Prostate gland (tissue), 2 donors: Measurements from ENCODE around the gene PIK3R6.

Source experiments
- CTCF ChIP-seq, 4 experiments: fragments of 200-600 bp in 2 of 4; fragments of 450-650 bp in 2 of 4; sonication (generic) in 2 of 4; IDR thresholded peaks; 1 replicate in 3 of 4; 2 replicates in 1 of 4; pipeline ENCODE4 v1.5.1; 2016 to 2019; ENCODE audit warnings: antibody characterized with exemption in 4 of 4, mild to moderate bottlenecking in 2 of 4, moderate library complexity in 2 of 4
- POLR2A ChIP-seq: fragments of 450-650 bp; IDR thresholded peaks from one replicate; pipeline ENCODE4 v1.6.1; 2016; ENCODE audit warnings: antibody characterized with exemption, mild to moderate bottlenecking
- POLR2AphosphoS5 ChIP-seq: sonication (generic); formaldehyde crosslinking; IDR thresholded peaks from one replicate; pipeline ENCODE4 v1.6.1; 2017; ENCODE audit warnings: antibody characterized with exemption

GRCh38 chr17:8859804-8860430 is 7.6 kb downstream of the PIK3R6 start:
- TF ChIP-seq CTCF (IDR thresholded peaks at IDR 0.05) (no peak), POLR2AphosphoS5 (no peak), POLR2A (no peak)
